ENCODE measurements around the gene PPME1.

- TF ChIP-seq POLR2AphosphoS5 (IDR thresholded peaks at IDR 0.05; ENCODE audit: low read depth, low read length) (no peak), SIN3A (IDR thresholded peaks at IDR 0.05; ENCODE audit: borderline replicate concordance, insufficient read depth, low read length) (no peak), TAF1 (IDR thresholded peaks at IDR 0.05; ENCODE audit: borderline replicate concordance, insufficient read depth, low read length) (no peak), REST (IDR thresholded peaks at IDR 0.05; ENCODE audit: insufficient read depth in 1 of 2, low read depth in 2 of 2, low read length in 2 of 2) (no peak)
Measured at GRCh38 chr11:74171630-74171968, 510 bp downstream of the PPME1 start.
